Vagina (tissue), 2 donors: ENCODE measurements around the gene LGR4.

ENCODE experiments used
- POLR2A ChIP-seq, 2 donors: fragments of 450-650 bp; IDR thresholded peaks; one replicate each; pipeline ENCODE4 v1.6.1; 2017; ENCODE audit warnings: antibody characterized with exemption in 2 of 2, mild to moderate bottlenecking in 2 of 2, moderate library complexity in 2 of 2
- TF ChIP-seq, protein P1 (sequence below), 3 experiments: fragments of 450-650 bp in 2 of 3; fragments of 200-600 bp in 1 of 3; sonication (generic) in 1 of 3; IDR thresholded peaks; one replicate each; pipeline ENCODE4 v1.5.1; 2017 to 2019; ENCODE audit warnings: antibody characterized with exemption in 3 of 3, mild to moderate bottlenecking in 2 of 3, moderate library complexity in 2 of 3

DNA sequence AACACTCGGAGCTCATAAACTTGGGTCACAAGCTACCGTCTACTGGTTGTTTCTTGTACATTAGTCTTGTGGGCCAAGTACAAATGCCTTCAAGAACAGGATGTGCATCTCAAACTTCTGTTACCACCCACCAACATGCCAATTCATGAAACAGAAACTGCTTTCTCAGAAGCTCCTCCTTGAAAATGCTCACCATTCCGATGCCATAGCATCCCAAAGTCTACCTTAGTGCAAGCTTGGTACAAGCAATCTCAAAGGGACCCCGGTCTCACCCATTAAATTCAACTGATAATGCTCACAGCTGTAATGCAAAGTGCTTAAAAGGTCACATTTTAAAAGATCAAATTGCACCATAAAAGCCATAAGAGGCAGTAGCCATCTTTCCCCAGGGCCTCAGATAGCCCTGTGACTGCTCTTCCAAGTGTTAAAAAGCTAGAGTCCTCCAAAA, 77.8 kb downstream of the LGR4 start:
- TF ChIP-seq, protein P1, sequence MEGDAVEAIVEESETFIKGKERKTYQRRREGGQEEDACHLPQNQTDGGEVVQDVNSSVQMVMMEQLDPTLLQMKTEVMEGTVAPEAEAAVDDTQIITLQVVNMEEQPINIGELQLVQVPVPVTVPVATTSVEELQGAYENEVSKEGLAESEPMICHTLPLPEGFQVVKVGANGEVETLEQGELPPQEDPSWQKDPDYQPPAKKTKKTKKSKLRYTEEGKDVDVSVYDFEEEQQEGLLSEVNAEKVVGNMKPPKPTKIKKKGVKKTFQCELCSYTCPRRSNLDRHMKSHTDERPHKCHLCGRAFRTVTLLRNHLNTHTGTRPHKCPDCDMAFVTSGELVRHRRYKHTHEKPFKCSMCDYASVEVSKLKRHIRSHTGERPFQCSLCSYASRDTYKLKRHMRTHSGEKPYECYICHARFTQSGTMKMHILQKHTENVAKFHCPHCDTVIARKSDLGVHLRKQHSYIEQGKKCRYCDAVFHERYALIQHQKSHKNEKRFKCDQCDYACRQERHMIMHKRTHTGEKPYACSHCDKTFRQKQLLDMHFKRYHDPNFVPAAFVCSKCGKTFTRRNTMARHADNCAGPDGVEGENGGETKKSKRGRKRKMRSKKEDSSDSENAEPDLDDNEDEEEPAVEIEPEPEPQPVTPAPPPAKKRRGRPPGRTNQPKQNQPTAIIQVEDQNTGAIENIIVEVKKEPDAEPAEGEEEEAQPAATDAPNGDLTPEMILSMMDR (IDR thresholded peaks at IDR 0.05) = no peak
- no peak for TF ChIP-seq POLR2A (IDR thresholded peaks at IDR 0.05)
